GM18867 (cell line): ENCODE data around the gene MAGI2.
"Not testable (repeated sequence)": the region's sequence is repeated elsewhere in the genome, so short reads cannot be mapped to it uniquely, and the experiment has no call there.

Experiments used
- ATAC-seq: cut with Tn5 transposase; IDR thresholded peaks from one replicate; pipeline ENCODE4 v1.9.1; 2021; ENCODE audit warnings: mild to moderate bottlenecking, moderate library complexity; ENCODE audit not compliant: unreplicated experiment

MAGI2 gene

DNA sequence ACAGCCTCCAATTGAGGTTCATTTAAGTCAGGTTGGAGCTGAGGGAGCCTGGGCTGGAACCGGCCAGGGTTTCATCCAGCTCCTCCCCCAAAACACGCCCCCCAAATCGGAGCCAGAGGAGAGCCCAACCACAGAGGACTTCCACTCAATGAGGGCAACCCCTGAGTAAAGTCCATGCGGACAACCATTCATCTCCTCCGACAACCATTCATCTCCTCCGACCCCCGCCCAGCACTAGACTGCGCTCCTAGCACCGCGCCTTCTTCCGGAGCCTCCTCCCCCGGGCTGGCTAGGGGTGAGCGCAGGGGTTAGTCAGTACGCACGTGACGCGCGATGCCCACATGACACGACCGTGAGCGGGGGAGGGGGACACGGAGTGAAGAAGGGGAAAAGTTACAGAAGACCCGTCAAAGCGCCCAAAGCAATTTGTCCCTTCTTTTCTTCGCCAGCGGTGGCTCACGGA lies 1.4 kb downstream of the MAGI2 start:
- ATAC-seq = no peak

DNA sequence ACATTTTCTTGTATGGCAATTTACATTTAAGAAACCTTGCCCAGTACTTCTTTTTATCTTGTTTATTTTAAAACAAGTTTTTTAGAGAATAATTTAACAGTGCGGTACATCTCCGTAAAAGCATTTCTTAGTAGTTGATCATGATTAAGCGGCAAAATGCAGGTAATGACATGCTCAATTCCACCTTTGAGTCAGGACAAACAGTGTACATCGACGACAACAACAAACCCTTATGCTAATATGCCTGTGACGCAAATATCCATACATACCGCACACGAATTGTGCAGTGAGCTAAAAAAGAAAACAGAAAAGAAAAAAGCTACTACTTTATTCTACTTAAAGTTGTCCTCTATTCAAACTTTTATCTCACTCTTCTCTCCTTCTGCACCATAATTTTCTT lies 1.9 kb downstream of the MAGI2 start:
- no peak for ATAC-seq

DNA sequence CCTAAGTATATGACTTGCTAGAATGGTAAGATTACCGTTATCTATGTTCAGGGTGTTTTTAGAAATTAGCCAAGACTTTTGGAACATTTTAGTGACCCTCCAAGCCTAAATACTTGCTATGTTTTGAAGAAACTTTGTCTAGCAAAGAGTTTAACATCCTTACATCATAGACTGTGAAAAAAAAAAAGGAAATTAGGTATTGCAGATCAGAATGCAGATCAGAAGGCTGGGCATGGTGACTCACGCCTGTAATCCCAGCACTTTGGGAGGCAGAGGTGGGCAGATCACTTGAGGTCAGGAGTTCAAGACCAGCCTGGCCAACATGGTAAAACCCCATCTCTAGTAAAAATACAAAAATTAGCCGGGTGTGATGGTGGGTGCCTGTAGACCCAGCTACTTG lies 10.7 kb downstream of the MAGI2 start:
- ATAC-seq = not testable (repeated sequence)

DNA sequence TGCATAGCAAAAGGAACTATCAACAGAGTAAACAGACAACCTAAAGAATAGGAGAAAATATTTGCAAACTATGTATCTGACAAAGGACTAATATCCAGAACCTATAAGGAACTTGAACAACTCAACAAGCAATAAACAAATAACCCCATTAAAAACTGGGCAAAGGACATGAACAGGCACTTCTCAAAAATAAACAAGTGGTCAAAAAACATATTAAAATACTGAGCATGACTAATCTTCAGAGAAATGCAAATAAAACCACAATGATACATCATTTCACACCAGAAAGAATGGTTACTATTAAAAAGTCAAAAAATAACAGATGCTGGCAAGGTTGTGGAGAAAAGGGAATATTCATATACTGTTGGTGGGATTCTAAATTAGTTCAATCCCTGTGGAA lies 17.1 kb downstream of the MAGI2 start:
- no peak for ATAC-seq

DNA sequence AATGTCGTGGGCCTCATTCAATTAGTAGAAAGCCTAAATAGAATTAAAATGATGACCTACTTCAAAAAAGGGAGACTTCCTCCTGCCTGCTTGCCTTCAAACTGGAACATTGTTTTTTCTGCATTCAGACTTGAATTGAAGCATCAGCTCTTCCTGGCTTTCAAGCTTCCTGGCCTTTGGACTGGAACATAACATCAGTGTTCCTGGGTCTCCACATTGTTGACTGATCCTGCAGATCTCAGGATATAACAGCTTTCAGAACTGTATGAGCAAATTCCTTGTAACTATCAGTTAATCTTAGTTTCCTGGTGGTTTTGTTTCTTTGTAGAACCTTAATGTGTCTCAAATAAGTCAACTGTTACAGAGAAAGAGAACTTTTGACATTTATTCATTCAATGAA lies 18.6 kb downstream of the MAGI2 start:
- ATAC-seq = no peak

DNA sequence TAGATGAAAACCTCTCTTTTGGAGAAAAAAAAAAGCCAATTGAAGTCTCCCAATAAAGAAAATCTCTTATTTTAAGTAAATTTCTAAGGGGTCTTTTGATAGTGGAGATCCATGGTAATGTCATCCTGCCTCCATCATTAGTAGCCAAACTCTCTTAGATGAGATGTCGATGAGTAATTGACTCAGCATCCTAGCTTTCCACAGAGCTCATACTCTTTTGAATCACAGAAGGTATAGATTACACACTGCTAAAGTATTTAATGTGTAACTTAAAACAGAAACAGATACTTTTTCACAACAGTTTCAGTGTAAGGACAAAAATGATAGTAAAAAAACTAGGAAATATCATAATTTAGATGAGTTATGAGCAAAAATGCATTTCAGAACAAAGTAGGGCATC lies 19.4 kb downstream of the MAGI2 start:
- ATAC-seq = no peak

DNA sequence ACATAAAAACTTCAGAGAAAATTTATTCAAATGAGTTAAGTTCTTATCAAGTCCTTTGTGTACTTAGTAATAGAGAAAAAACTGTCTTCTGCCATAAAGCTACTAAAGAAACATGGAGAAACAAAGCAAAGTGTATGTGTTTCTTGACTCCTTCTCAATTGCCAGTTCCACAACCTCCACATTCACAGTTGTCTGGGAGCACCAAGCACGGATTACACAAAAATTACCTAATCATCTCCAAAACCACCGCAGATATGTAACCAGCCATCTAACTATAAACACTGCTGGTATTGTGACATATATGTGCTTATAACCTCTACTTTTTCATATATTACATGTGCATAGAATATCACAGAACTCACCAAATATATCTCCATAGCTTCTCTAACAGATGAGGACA lies 23.1 kb downstream of the MAGI2 start:
- ATAC-seq = no peak

DNA sequence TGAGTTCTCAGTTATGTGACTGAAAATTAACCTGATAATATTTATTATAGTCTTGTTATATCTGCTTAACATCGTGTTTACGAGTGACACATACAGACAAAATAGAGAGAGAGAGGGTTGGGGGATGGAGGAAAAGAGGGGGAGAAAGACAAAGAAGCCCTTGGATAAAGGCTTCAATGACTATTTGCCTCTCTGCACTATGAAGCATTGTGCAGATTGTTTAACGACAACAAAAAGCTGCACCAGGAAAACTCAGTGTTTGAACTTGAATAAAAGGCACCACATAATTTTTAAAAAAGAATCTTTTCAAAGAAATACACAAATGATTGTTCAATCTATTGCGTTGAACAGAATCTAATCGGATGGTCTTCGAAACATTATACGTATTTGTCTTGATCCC lies 27.8 kb downstream of the MAGI2 start:
- no peak for ATAC-seq

DNA sequence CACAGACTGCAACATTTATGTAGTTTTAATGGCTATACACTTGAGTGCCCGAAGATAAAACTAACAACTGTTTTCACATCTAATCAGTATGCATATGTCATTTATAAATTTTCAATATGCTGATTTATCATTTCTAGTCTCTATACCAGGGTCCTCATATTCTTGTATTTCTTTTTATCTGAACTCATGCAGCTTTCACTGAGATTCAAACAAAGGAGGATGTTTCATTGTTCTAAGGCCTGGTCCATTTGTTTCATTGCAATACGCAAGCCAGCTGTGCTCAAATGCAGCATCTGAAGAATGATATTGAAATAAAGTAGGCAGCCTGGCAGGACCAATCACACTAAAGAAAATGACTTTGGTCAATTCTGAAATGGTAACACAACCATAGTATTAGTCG lies 31.7 kb downstream of the MAGI2 start:
- no peak for ATAC-seq

DNA sequence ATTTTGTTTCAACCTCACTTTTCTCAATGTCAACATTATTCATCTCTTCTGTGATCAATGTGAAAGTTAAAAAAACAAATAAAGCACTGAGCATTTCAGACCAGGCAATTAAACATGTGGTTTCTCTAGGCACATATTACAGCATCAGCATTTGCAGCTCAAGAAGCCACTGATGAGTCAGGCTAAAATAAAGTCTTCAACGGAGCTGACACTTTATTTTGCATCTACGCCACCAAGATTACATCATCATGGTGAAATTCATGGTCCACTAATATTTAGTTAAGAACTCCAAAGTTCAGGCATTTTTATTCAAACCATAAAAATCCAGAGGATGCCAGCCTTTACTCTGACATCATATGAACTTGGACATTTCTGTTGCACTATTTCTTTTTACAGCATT lies 33.0 kb downstream of the MAGI2 start:
- no peak for ATAC-seq

DNA sequence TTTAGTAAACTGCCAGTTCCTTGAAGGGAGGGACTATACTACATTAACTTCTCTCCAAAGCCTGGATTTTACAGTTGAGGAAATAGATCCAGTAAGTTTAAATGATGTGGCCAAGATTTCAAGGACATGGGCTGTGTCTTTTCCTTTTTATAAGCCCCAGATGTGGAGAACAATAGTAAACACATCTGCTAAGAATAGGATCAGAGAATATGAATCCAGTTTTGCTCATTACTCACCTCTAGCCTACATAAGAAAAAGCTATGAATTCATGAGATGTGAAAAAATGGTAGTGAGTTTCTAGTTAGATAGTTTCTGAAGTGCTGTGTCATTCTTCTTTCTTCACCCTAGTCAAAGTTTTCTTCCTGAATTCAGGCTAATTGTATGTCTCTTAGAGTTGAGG lies 38.6 kb downstream of the MAGI2 start:
- no peak for ATAC-seq

DNA sequence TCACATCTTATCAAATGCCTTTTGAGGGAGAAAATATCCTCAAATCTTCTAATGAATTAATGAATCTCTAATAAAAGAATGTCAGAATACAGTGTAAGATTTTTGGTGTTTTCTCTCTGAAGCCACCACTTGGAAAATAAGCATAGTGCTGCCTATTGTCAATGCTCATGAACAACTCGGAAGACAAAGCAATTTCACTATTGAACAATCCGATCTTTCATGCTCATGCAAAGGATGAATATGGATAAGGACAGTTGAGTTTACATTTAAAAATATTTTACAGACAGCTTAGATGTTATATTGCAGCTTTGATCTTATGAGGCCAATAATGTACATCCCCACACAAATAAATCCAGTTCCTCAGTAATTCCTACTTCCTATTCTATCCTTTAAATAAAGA lies 40.6 kb downstream of the MAGI2 start:
- no peak for ATAC-seq

DNA sequence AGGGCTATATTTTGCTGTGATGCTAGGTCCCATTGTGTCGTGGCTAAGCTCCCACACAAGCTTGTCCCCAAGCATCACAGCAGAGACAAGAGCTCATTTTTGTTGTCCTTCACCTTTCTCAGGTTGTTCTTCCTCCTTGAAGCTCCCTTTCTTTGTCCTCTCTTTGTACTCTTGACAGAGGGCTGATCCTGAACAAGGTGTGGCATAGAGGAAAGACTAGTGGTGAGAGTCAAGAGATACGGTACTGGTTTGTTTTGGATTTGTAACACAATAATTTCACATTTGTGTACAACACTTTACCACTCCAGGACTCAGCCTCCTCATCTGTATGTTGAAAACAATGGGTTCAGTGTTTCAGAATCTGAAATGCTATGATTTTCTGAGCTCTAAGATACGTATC lies 41.0 kb downstream of the MAGI2 start:
- ATAC-seq = no peak

DNA sequence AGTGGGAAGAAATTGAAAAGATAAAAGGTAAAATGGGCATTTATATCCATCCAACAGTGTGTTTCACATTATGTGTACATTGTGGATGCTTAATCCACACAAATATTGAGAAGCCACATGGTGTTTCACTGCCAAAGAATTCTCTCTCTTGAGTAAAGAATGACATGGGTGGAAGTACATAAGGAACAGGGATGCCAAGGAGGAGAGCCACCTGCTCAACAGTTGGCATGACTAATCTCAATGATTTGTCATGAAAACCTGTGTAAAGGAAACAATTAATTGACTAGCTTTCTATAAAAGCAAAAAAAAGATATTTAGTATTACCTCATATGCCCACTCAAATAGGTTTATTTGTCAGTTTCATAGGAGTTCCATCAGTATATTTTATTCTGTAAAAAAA lies 43.1 kb downstream of the MAGI2 start:
- no peak for ATAC-seq

DNA sequence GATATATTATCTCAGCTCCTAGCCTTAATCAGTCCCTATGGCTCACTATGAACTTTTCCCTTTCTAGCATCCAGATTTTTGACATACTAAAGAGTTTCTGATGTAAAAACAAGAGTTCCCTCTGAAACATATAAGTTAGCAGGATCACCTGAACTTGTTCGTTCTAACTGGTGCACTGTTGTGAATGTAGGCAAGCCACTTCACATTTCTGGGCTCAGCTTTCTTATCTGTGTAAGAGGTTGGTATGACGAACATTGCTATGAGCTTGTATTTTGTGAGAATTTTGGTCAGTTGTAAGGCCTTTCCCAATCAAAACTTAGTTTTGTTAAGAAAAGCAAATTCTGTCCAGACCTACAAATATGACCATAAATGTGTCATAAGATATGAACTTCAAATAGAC lies 46.1 kb downstream of the MAGI2 start:
- no peak for ATAC-seq

DNA sequence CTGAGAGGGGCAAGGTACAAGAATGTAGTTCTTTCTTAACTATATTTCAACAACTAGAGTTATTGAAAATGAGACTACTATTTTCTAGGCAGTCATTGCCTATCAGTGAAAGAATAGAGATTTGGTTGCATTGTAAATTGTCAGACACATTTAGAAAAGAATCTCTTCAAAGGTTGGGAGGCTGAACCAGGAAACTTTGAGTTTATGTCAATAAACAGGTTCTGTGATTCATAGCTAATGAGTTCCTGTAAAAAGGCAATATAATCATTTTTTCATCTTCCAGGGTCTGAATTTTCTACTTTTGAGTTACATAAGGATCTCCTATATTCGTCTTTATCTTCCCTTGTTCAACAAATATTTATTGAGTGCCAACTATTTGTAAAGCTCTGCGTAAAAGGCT lies 47.1 kb downstream of the MAGI2 start:
- ATAC-seq = no peak

DNA sequence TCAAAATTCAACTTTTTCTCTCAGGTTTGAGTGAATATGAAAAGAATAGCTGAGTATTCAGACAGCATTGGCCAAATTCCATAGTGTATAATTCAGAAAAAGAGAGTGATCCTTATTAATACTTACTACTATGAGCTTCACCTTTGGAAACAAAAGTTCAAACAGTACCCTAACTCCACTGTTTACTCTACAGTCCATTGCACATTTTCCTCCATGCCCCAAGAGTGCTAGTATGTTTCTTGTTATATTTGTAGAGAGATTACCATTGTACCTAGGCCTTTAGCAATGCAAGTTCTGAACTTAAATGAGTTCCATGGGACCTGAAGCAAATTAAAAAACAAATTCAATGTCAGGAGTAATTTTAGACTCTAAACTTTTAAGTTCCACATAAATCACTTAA lies 48.1 kb downstream of the MAGI2 start:
- ATAC-seq = no peak

DNA sequence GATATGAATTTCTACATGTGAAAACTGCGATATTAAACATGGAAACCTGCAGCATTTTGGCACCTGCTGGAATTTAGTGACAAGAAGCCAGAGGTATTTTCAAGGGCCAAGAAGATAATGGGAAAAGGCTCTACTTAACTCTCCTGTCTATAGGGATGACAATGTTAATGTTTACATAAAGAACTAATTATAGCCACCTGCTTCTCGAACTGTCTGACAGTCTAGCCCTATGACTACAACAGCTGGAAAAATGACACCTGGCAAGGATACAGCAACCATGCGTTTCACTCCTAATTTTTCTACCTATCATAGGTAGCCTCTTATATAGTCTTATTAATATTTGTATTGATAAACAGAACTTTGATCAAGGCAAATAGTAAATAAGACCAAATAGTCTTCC lies 49.6 kb downstream of the MAGI2 start:
- no peak for ATAC-seq

DNA sequence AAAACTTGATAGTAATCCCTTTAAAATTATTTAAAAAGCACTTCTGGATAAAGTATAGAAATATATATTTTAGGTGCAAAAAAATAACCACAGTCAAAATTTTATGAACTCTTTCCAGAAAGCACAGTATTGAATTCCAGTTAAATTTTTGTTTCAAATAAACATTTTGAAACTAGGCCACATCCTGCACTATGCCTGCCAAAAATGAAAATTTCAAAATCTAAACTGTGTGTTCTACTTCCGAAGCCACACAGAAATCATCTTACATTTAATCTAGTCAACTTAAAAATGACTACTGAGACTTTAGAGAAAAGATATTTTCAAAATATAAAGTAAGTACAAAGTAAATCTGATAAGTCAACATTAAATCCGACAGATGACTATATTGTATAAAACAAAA lies 50.0 kb downstream of the MAGI2 start:
- ATAC-seq = no peak

DNA sequence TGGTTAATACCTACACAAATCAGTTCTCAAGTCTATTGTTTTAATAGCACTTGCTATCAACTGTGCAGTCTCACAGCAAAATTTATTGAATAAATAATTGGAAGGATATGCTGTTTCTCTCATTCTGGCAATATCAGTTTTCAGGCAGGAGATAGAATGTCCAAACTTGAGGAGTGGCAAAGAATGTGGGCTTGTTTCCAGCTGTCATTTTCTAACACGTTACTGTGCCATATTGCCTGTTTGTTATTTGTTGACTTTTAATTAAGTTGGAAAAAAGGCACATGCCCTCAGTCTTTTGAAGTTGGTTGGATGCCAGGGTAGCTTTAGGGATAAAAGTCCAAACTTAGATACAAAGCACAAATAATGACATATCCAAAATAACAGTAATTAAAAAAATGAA lies 52.2 kb downstream of the MAGI2 start:
- no peak for ATAC-seq

DNA sequence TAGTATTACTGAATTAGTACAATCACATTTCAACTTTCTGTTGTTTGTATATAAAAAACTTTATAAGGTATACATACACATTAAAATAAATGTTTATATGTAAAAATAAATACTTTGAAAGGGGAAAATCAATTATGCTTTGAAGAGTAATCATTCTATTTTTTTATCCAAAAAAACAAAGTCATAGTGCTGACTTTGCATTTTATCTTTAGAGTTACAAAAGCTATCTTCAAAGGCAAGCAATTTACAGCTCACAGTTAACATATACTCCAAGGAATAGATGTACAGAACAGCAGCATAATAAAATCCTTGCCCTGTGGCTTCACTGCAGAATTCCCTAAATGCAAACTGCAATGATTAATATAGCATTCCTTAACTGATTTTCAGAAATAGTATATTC lies 53.2 kb downstream of the MAGI2 start:
- no peak for ATAC-seq

DNA sequence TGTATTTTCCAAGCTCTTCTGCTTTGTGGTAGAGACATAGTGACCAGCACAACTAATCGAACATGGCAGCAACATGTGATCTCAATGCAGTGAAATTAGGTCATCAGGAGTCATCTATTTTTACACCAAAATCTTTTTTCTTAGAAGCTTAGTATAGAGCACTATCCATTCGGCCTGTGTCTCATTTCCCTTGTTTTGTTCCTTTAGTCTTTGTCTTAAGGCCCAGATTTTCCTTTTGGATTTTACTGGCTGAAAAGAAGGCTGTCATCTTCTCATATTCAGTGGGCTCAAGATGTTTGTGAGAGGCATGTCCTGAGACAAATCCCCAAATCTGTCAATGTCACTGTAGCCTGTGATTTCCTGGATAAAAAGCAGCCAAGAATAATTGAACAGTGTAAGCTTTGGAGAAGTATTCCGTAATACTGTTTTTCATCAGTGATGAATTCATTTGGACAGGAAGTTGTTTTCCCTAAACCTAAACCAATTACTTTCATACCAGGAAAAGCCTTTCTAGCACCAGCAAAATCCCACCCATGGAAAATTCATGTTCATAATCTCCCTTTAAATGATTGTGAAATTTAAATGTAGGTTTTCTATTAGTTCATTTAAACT lies 55.2 kb downstream of the MAGI2 start:
- ATAC-seq = no peak

DNA sequence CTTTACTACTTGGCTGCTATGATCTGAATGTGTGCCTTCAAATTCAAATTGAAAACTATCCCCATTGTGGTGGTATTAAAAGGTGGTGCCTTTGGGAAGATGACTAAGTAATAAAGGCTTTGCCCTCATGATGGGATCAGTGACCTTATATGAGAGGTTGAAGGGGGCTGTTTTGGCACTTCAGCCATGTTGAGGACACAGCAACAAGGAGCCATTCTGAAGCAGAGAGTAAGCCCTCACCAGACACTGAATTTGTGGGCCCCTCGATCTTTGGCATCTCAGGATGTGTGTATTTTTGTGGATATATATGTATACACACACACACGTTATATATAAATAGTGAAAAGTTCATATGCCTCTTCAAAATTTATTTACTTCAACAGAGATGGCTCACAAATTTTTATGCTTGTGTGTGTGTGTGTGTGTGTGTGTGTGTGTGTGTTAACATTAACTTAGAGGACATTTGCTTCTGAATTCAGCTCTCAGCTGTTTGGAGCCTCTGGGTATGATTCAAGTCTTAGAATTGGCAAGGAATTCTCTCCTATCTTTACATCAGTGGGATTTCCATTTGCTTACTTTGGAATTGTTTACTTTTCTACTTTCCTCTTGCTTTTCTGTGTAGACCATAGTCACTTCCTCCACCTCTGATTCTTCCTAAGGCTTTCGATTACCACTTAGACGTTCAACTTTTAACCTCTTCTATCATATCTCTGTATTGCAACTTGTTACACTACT lies 66.6 kb downstream of the MAGI2 start:
- ATAC-seq = no peak
